ENCODE measurements around the gene OR1I1. TPM values are rescaled to one million over a fixed set of nuclear protein-coding genes. Genes with fewer than 3 reads are reported as not detected.

The OR1I1 gene
- polyA plus RNA-seq (not detected in 2 replicates), polyA minus RNA-seq (not detected in 2 replicates)

GRCh38 chr19:15081911-15082310 is at the start of gene OR1I1:
Gene OR1I1, plus strand, starts transcription at chr19:15082211. Its CDS starts 4,855 bp downstream, at chr19:15087066.
- Histone ChIP-seq H4K20me1 (ENCODE audit: insufficient read depth) (no peaks in the 10 kb centered on the region), H3K36me3 (ENCODE audit: insufficient read depth, low read length) (no peaks in the 10 kb centered on the region), H3K9ac (ENCODE audit: low read length) (no peak within 1 kb of the TSS), H3K4me2 (ENCODE audit: low read length) (no peak within 1 kb of the TSS), H3F3A (ENCODE audit: insufficient read depth, low read length, poor library complexity, severe bottlenecking) (no peaks in the 10 kb centered on the region), H3K9me2 (ENCODE audit: insufficient read depth, low read length) (no peaks in the 10 kb centered on the region), H3K27me3 (ENCODE audit: insufficient read depth, low read depth, low read length) (peaks cover 3% of the 10 kb centered on the region), H3K27ac (ENCODE audit: low read length) (no peak within 1 kb of the TSS), H3K9me3 (ENCODE audit: low read length) (no peaks in the 10 kb centered on the region), H3K79me2 (replicated peaks; ENCODE audit: insufficient read depth, low read length) (no peaks in the 10 kb centered on the region), H2AFZ (ENCODE audit: low read depth, low read length) (no peak within 1 kb of the TSS), H3K4me3 (ENCODE audit: low read length) (no peak within 1 kb of the TSS)
- TF ChIP-seq REST (IDR thresholded peaks at IDR 0.05; ENCODE audit: borderline replicate concordance): no peak
- no peak for TF ChIP-seq CTCF (IDR thresholded peaks at IDR 0.05; ENCODE audit: poor library complexity, severe bottlenecking)
- TF ChIP-seq SMC3 (conservative IDR thresholded peaks at IDR 0.05; ENCODE audit: poor library complexity): no peak

- Histone ChIP-seq H3K4me3 (ENCODE audit: low read length) (no peak overlapping the region), H3F3A (ENCODE audit: insufficient read depth, low read length, poor library complexity, severe bottlenecking) (no peaks in the 10 kb centered on the region), H3K4me2 (ENCODE audit: low read length) (no peak overlapping the region), H3K27ac (ENCODE audit: low read length) (no peak overlapping the region), H2AFZ (ENCODE audit: low read depth, low read length) (no peak overlapping the region), H3K36me3 (ENCODE audit: insufficient read depth, low read length) (no peaks in the 10 kb centered on the region), H3K27me3 (ENCODE audit: insufficient read depth, low read depth, low read length) (no peaks in the 10 kb centered on the region), H3K79me2 (replicated peaks; ENCODE audit: insufficient read depth, low read length) (no peaks in the 10 kb centered on the region), H4K20me1 (ENCODE audit: insufficient read depth) (no peaks in the 10 kb centered on the region), H3K9ac (ENCODE audit: low read length) (no peak overlapping the region), H3K9me3 (ENCODE audit: low read length) (no peaks in the 10 kb centered on the region), H3K9me2 (ENCODE audit: insufficient read depth, low read length) (no peaks in the 10 kb centered on the region)
- TF ChIP-seq POLR2AphosphoS5 (IDR thresholded peaks at IDR 0.05) (no peak), CTCF (IDR thresholded peaks at IDR 0.05; ENCODE audit: poor library complexity, severe bottlenecking) (no peak), TAF1 (IDR thresholded peaks at IDR 0.05; ENCODE audit: low read depth) (no peak), REST (IDR thresholded peaks at IDR 0.05; ENCODE audit: borderline replicate concordance) (no peak), EP300 (conservative IDR thresholded peaks at IDR 0.05; ENCODE audit: poor library complexity, severe bottlenecking) (no peak), RAD21 (conservative IDR thresholded peaks at IDR 0.05) (no peak), MXI1 (conservative IDR thresholded peaks at IDR 0.05; ENCODE audit: poor library complexity, severe bottlenecking) (no peak), EZH2 (IDR thresholded peaks at IDR 0.05; ENCODE audit: borderline replicate concordance, insufficient read depth, low read length, poor library complexity, severe bottlenecking) (no peak), SMC3 (conservative IDR thresholded peaks at IDR 0.05; ENCODE audit: poor library complexity) (no peak)
Measured at GRCh38 chr19:15035795-15036311, 46.2 kb upstream of the OR1I1 start.
